Colonic mucosa (tissue), 4 donors: ENCODE measurements around the gene RPS14. TPM values are rescaled to one million over a fixed set of nuclear protein-coding genes. Genes with fewer than 3 reads are reported as not detected.

ENCODE experiments used
- DNase-seq: peaks from one replicate; pipeline ENCODE4 v3.0.0-alpha.2; 2020
- H3K27ac ChIP-seq: fragments of 200-600 bp; one replicate; pipeline ENCODE4 v1.8.0; 2021
- H3K27me3 ChIP-seq: fragments of 200-600 bp; one replicate; pipeline ENCODE4 v1.8.0; 2021
- H3K36me3 ChIP-seq: fragments of 200-600 bp; one replicate; pipeline ENCODE4 v1.8.0; 2021
- H3K4me1 ChIP-seq: fragments of 200-600 bp; one replicate; pipeline ENCODE4 v1.8.0; 2021; ENCODE audit warnings: mild to moderate bottlenecking
- H3K4me3 ChIP-seq: fragments of 200-600 bp; one replicate; pipeline ENCODE4 v1.8.0; 2021
- H3K9ac ChIP-seq, 2 donors: one replicate each; pipeline ENCODE4 v1.7.0; 2013; ENCODE audit warnings: control low read depth in 2 of 2, low read depth in 2 of 2, low read length in 2 of 2
- H3K9me3 ChIP-seq: fragments of 200-600 bp; one replicate; pipeline ENCODE4 v1.8.0; 2021
- intact Hi-C: fragments of 100-400 bp; cut with DNase I; formaldehyde crosslinking; loops from one replicate; pipeline ENCODE4 v1.14.1; 2022
- total RNA-seq, 2 donors: library from RNA; stranded (reverse); fragmentation: NEBNext Ultra II Directional in 1 of 2; extraction: Animal tissue kit (Norgen Biotek cat#: 25700) in 1 of 2; gene quantifications; one replicate each; pipeline ENCODE4 v1.2.1, GENCODE V29; 2021
- TF ChIP-seq, protein P1 (sequence below): fragments of 200-600 bp; IDR thresholded peaks from one replicate; pipeline ENCODE4 v1.8.0; 2022; ENCODE audit warnings: antibody characterized with exemption, mild to moderate bottlenecking
- donor health status: healthy.
- donor health status: DM: no; HTN: no; CAD: no.
- donor health status: DM: no; HTN: no; CAD: no.

The RPS14 gene
- total RNA-seq, 2 donors from 2014 or later = 1,643 to 1,700 TPM

DNA sequence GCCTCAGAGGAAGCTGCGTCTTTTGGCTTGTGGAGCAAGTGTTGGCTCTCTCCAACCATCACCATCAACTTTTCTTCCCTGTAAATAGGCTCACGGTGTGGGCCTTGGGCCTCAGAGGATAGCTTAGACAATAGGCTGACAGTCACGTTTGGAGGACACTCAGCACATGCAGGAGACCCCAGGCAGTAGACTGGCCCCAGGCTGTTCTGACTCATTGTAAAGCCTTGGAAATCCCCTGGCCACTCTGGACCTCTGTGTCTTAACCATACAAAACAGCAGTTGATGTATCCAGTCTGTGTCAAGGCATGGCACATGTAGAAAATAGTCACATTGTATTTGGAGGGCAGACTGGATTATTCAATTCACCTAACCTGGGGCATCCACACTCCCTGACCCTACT, 55.4 kb downstream of the RPS14 start:
- no peak overlapping the region for H3K27ac ChIP-seq
- no peak for DNase-seq
- H3K4me1 ChIP-seq = no peaks in the 10 kb centered on the region
- TF ChIP-seq, protein P1, sequence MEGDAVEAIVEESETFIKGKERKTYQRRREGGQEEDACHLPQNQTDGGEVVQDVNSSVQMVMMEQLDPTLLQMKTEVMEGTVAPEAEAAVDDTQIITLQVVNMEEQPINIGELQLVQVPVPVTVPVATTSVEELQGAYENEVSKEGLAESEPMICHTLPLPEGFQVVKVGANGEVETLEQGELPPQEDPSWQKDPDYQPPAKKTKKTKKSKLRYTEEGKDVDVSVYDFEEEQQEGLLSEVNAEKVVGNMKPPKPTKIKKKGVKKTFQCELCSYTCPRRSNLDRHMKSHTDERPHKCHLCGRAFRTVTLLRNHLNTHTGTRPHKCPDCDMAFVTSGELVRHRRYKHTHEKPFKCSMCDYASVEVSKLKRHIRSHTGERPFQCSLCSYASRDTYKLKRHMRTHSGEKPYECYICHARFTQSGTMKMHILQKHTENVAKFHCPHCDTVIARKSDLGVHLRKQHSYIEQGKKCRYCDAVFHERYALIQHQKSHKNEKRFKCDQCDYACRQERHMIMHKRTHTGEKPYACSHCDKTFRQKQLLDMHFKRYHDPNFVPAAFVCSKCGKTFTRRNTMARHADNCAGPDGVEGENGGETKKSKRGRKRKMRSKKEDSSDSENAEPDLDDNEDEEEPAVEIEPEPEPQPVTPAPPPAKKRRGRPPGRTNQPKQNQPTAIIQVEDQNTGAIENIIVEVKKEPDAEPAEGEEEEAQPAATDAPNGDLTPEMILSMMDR = no peak
- peaks cover 5% of the 10 kb centered on the region for H3K36me3 ChIP-seq
- H3K9ac ChIP-seq = no peak overlapping the region
- no peaks in the 10 kb centered on the region for H3K9me3 ChIP-seq
- no peaks in the 10 kb centered on the region for H3K27me3 ChIP-seq
- intact Hi-C loops = no loop called here
- H3K4me3 ChIP-seq = no peak overlapping the region

DNA sequence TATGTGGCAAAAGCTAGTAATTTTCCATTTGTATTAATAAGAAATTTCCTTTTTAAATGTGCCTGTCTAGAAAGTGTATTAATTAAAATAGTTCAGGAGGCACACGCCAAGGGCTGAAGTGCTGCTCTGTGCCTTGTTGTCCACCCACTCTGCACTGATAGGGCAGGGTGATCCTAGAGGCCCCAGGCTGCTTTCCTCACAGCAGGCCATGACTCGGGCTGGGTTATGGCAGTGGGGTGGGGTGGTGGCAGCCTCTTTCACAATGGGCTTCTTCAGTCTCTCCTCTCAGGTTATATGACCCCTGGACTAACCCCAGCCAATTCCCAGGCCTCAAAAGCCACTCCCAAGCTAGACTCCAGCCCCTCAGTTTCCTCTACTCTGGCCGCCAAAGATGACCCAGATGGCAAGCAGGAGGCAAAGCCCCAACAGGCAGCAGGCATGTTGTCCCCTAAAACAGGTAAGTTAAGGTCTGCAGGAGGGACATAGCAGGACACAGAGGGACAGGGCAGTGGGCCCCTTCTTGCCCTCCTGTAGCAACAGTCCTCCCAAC, 56.4 kb downstream of the RPS14 start:
- H3K9ac ChIP-seq = no peak overlapping the region
- no peaks in the 10 kb centered on the region for H3K27me3 ChIP-seq
- intact Hi-C loops = no loop called here
- peaks cover 5% of the 10 kb centered on the region for H3K36me3 ChIP-seq
- no peaks in the 10 kb centered on the region for H3K4me1 ChIP-seq
- TF ChIP-seq, protein P1 = no peak
- no peak for DNase-seq
- no peak overlapping the region for H3K4me3 ChIP-seq
- no peak overlapping the region for H3K27ac ChIP-seq
- no peaks in the 10 kb centered on the region for H3K9me3 ChIP-seq

DNA sequence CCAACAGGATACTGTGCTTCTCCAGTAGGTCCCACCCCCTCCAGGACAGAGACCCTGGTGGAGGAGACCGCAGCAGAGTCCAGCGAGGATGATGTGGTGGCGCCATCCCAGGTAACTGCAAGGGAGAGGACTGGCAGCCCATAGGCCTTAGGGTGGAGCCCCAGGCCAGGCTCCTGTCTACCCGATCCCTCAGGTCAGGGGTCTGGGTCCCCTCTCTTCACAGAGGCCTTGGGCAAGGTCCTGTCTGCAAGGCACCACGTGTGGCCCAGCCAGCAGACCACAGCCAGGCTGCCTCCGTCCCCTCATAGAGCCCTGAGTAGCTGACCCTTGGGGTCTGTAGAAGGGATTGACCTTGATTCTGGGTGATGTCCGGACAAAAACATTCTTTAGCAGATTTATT, 56.9 kb downstream of the RPS14 start:
- Histone ChIP-seq H3K27ac (no peak overlapping the region), H3K4me3 (no peak overlapping the region), H3K36me3 (peaks cover 5% of the 10 kb centered on the region), H3K9me3 (no peaks in the 10 kb centered on the region), H3K4me1 (no peaks in the 10 kb centered on the region), H3K9ac (no peak overlapping the region), H3K27me3 (no peaks in the 10 kb centered on the region)
- no peak for DNase-seq
- intact Hi-C loops = no loop called here
- TF ChIP-seq, protein P1 = no peak

Other genes with a start within 250 kb of the RPS14 start
- gene CAMK2A, start 160.0 kb downstream of the RPS14 start, total RNA-seq = under 1 TPM; 0.05 to 0.61 TPM
- gene ARSI, start 146.8 kb downstream of the RPS14 start, total RNA-seq = under 1 TPM; 0.17 to 0.69 TPM
- 10 to 100 TPM; 17.3 to 68.5 TPM for gene TCOF1, start 92.0 kb downstream of the RPS14 start, total RNA-seq
- gene CD74, start 36.8 kb downstream of the RPS14 start, total RNA-seq = 100 to 1,000 TPM; 200 to 485 TPM
- gene NDST1, start 58.4 kb upstream of the RPS14 start, total RNA-seq = 10 to 100 TPM; 37.4 to 51.3 TPM
- gene SYNPO, start 190.9 kb upstream of the RPS14 start, total RNA-seq = 10 to 100 TPM; 32.4 to 62.9 TPM
- under 1 TPM; 0.12 to 0.32 TPM for gene MYOZ3, start 211.5 kb upstream of the RPS14 start, total RNA-seq